ENCODE measurements around the gene RUVBL1.
A peak's percentile ranks its signal among the peaks of the same experiment; 100 is the strongest.

The RUVBL1 gene

DNA sequence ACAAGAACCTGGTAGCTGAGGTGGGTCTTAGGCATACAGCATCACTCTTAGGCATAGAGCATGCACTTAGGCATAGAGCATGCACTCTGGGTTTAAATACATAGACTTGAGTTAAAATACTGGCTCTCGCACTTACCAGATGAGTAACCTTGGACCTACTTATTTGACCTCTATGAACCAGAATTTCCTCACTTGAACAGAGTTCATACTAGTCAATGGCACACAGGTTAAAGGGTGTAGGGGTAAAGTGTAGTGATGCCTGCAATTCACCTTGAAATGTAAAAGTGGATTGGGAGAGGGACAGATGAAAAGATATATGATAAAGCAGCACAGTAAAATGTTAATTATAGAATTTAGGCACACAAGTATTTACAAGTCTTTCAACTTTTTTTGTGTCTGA, 1.6 kb downstream of the RUVBL1 start:
- DNase-seq (ENCODE audit: extremely low read depth, low read depth) = no peak
- peak overlapping the region; percentile 88 for H3K4me3 ChIP-seq (replicated peaks; ENCODE audit: low read depth, low read length)
- TF ChIP-seq, protein P1, sequence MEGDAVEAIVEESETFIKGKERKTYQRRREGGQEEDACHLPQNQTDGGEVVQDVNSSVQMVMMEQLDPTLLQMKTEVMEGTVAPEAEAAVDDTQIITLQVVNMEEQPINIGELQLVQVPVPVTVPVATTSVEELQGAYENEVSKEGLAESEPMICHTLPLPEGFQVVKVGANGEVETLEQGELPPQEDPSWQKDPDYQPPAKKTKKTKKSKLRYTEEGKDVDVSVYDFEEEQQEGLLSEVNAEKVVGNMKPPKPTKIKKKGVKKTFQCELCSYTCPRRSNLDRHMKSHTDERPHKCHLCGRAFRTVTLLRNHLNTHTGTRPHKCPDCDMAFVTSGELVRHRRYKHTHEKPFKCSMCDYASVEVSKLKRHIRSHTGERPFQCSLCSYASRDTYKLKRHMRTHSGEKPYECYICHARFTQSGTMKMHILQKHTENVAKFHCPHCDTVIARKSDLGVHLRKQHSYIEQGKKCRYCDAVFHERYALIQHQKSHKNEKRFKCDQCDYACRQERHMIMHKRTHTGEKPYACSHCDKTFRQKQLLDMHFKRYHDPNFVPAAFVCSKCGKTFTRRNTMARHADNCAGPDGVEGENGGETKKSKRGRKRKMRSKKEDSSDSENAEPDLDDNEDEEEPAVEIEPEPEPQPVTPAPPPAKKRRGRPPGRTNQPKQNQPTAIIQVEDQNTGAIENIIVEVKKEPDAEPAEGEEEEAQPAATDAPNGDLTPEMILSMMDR (IDR thresholded peaks at IDR 0.05; ENCODE audit: low read depth, low read length, missing control alignments) = no peak

DNA sequence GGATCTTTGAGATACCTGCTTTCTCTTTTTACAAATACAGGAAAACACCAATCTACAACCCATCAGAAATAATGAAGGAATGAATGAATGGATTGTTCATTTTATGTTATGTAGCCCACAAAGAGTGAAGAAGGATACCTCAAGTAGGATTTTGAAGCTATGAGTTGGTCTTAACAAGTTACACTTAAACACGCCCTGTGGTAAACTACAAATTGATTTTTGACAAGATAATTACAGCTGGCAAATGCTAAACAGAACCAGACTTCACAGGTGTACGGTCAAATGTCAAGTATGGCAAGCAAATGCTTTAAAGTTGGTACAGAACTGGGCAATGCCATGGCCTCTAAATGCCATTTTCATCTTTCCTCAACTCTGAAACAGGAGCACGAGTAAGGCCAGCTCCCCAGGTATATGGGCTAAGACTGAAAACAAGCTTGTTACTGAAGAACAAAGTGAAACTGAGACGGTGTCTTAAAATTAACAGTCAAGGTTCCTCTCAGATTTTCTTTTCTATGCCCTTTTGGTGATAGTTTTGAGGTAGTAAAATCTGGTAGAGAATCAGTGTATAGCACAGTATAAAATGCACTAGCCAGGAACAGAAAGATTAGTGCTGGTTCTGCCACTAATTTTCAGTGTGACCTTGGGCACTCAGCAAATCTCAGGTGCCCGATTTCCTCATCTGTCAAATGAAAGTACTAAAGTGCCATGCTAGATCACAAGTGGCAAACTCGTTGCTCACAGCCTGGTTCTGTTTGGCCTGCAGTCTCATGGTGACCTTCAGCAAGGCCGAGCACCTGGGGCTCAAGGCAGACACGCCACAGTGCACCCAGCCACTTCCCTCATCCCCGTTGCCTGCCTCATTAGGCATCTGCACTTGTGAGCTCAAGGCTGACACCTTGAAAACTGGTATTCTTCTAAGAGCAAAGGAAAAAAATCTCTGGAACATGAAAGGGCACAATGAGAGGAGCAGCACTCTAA, 9.5 kb downstream of the RUVBL1 start:
- no peak overlapping the region for H3K4me3 ChIP-seq (replicated peaks; ENCODE audit: low read depth, low read length)
- TF ChIP-seq, protein P1 (IDR thresholded peaks at IDR 0.05; ENCODE audit: low read depth, low read length, missing control alignments) = no peak
- no peak for DNase-seq (ENCODE audit: extremely low read depth, low read depth)

DNA sequence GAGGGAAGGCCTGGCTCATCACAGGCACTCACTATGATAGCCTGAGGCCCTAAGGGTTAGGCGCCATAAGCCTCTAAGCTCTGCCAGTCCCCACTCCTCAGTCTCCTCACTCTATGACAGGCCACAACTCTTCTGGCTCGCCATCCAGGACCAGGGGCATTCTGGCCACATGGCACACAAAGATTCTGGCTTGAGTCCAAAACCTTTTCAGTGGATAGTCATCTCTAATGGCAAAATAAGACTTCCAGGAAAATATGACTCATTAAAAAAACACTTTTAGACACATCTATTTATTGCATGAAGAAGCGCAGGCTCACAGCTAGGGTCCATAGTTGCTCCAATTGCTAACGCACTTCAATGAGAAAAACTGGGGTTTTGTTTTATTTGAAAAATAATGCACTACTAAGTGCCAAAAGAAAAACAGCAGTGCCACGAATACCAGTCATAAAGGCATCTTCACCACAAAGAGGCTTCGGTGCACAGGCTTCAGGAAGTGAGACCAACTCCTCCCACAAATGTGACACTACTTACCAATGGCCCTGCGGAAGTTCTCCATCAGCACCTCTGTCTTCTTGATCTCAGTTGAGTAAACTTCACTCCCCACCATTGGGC, 11.1 kb downstream of the RUVBL1 start:
- no peak overlapping the region for H3K4me3 ChIP-seq (replicated peaks; ENCODE audit: low read depth, low read length)
- peak; percentile 88 for DNase-seq (ENCODE audit: extremely low read depth, low read depth)
- TF ChIP-seq, protein P1 (IDR thresholded peaks at IDR 0.05; ENCODE audit: low read depth, low read length, missing control alignments) = no peak

DNA sequence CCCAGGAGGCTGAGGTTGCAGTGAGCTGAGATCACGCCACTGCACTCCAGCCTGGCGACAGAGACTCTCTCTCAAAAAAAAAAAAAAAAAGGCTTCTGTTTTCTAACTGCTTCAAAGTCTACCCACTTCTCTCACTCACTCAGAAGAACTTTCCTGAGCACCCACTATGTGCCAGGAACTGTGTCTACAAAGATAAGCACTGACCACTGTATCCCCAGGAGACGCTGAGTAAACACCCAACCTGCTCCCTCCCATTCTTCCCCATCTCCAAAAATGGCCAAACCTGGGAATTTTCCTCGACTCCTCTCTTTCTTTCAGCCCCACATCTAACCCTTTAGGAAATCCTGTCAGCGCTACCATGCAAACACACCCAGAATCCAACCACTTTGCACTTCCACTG, 12.5 kb downstream of the RUVBL1 start:
- H3K4me3 ChIP-seq (replicated peaks; ENCODE audit: low read depth, low read length) = no peak overlapping the region
- TF ChIP-seq, protein P1 (IDR thresholded peaks at IDR 0.05; ENCODE audit: low read depth, low read length, missing control alignments) = no peak
- no peak for DNase-seq (ENCODE audit: extremely low read depth, low read depth)

DNA sequence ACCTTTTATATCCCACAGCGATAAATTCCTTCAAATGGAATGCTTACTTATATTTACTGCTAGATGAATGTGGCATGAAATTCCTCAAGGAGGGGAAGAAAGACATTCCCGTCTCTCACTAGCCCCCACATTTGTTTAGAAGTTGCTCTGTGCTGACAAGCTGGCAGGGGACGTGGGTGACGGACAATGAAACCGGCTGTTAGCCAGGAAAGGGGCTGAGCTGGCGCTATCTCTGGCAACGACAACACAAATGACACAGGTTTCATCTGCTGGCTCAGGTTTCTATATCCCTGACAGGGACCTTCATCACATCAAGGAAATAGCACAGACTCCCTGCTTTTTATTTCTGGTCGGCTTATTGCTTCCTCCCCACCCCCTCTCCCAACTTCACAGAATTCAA, 15.8 kb downstream of the RUVBL1 start:
- DNase-seq (ENCODE audit: extremely low read depth, low read depth) = no peak
- no peak overlapping the region for H3K4me3 ChIP-seq (replicated peaks; ENCODE audit: low read depth, low read length)
- TF ChIP-seq, protein P1 (IDR thresholded peaks at IDR 0.05; ENCODE audit: low read depth, low read length, missing control alignments) = no peak

DNA sequence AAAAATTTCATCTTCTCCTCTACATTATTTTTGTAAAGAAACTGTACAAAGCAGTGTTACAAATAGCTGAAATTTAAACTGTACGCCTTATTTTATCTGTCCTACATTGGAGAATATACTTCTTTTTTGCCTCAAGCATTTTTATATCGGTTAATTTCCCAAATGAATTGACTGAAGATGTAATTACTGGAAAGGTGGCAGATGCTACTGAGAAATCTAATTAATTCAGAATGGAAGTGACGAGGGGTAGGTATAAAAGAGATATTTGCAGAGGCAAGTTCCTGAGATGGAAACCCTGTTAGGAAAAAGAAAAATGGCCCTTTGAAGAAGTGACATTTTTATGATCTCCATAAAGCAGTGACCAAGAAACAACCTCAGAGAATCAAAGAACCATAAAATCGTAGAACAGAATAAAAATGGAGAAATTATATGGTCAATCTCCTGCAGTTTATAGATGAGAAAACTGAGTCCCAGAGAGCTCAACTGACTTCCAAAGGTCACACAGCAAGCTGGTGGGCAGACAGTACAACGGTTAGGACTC, 20.4 kb downstream of the RUVBL1 start:
- no peak for DNase-seq (ENCODE audit: extremely low read depth, low read depth)
- TF ChIP-seq, protein P1 (IDR thresholded peaks at IDR 0.05; ENCODE audit: low read depth, low read length, missing control alignments) = no peak
- H3K4me3 ChIP-seq (replicated peaks; ENCODE audit: low read depth, low read length) = no peak overlapping the region

Data from HFF-Myc (cell line).